Mucosa of rectum (tissue), 2 donors: Measurements from ENCODE around the gene CDYL.

Experiments
- H3K27ac ChIP-seq, 2 donors: one replicate each; pipeline ENCODE4 v1.7.0; 2013; ENCODE audit warnings: inconsistent platforms in 2 of 2, low read depth in 2 of 2, low read length in 2 of 2
- H3K27me3 ChIP-seq, 2 donors: one replicate each; pipeline ENCODE4 v1.7.0; 2013; ENCODE audit warnings: low read length in 2 of 2; ENCODE audit not compliant: control insufficient read depth in 2 of 2, insufficient read depth in 2 of 2
- H3K36me3 ChIP-seq, 2 donors: one replicate each; pipeline ENCODE4 v1.7.0; 2013; ENCODE audit warnings: low read length in 2 of 2; ENCODE audit not compliant: control insufficient read depth in 2 of 2, insufficient read depth in 2 of 2
- H3K4me1 ChIP-seq, 2 donors: one replicate each; pipeline ENCODE4 v1.7.0; 2013; ENCODE audit warnings: low read length in 2 of 2, mild to moderate bottlenecking in 1 of 2; ENCODE audit not compliant: control insufficient read depth in 2 of 2, insufficient read depth in 2 of 2
- H3K4me3 ChIP-seq, 2 donors: one replicate each; pipeline ENCODE4 v1.7.0; 2013; ENCODE audit warnings: low read length in 2 of 2
- H3K9ac ChIP-seq, 2 donors: one replicate each; pipeline ENCODE4 v1.7.0; 2013; ENCODE audit warnings: low read length in 2 of 2, low read depth in 1 of 2, mild to moderate bottlenecking in 1 of 2
- H3K9me3 ChIP-seq, 2 donors: one replicate each; pipeline ENCODE4 v1.7.0; 2013; ENCODE audit warnings: low read length in 2 of 2; ENCODE audit not compliant: control insufficient read depth in 2 of 2
- donor health status: healthy.
- donor health status: Normal muscosa, but diverticular disease.

Gene CDYL

GRCh38 chr6:4903751-4904370 lies 127.7 kb downstream of the CDYL start:
- peaks cover 25 to 40% of the 10 kb centered on the region in 2 donors for H3K4me1 ChIP-seq
- H3K4me3 ChIP-seq, result no peak overlapping the region
- no peak overlapping the region for H3K27ac ChIP-seq
- peaks cover 0 to 8% of the 10 kb centered on the region in 2 donors for H3K36me3 ChIP-seq
- no peaks in the 10 kb centered on the region for H3K27me3 ChIP-seq
- no peak overlapping the region for H3K9ac ChIP-seq
- H3K9me3 ChIP-seq, result no peaks in the 10 kb centered on the region

GRCh38 chr6:4904461-4905025 lies 128.3 kb downstream of the CDYL start:
- Histone ChIP-seq H3K27ac (no peak overlapping the region), H3K36me3 (peaks cover 0 to 8% of the 10 kb centered on the region in 2 donors), H3K4me3 (no peak overlapping the region)

GRCh38 chr6:4905826-4906225 lies 129.6 kb downstream of the CDYL start:
- no peaks in the 10 kb centered on the region for H3K9me3 ChIP-seq
- H3K4me1 ChIP-seq, result peaks cover 37 to 57% of the 10 kb centered on the region in 2 donors
- H3K9ac ChIP-seq, result peak overlapping the region in 1 of 2 donors; percentile 57
- H3K27ac ChIP-seq, result peak overlapping the region; percentile 78
- H3K27me3 ChIP-seq, result no peaks in the 10 kb centered on the region
- H3K36me3 ChIP-seq, result peaks cover 0 to 8% of the 10 kb centered on the region in 2 donors
- H3K4me3 ChIP-seq, result no peak overlapping the region

More at GRCh38 chr6:4904461-4905025, 128.3 kb downstream of the CDYL start:
- Histone ChIP-seq H3K4me1 (peaks cover 28 to 46% of the 10 kb centered on the region in 2 donors), H3K27me3 (no peaks in the 10 kb centered on the region), H3K9ac (no peak overlapping the region), H3K9me3 (no peaks in the 10 kb centered on the region)

- peak overlapping the region; percentile 78 for H3K27ac ChIP-seq
- H3K9me3 ChIP-seq, result no peaks in the 10 kb centered on the region
- peak overlapping the region; percentile 32 to 48 for H3K4me3 ChIP-seq
- H3K4me1 ChIP-seq, result peaks cover 39 to 57% of the 10 kb centered on the region in 2 donors
- peak overlapping the region in 1 of 2 donors; percentile 57 for H3K9ac ChIP-seq
- peaks cover 0 to 3% of the 10 kb centered on the region in 2 donors for H3K36me3 ChIP-seq
- no peaks in the 10 kb centered on the region for H3K27me3 ChIP-seq
Observed at GRCh38 chr6:4906293-4907276, 130.4 kb downstream of the CDYL start.

GRCh38 chr6:4907602-4908001 lies 131.4 kb downstream of the CDYL start:
- Histone ChIP-seq H3K27ac (no peak overlapping the region), H3K4me3 (no peak overlapping the region), H3K4me1 (peaks cover 39 to 57% of the 10 kb centered on the region in 2 donors), H3K36me3 (peaks cover 2% of the 10 kb centered on the region in 2 donors), H3K9me3 (no peaks in the 10 kb centered on the region), H3K27me3 (no peaks in the 10 kb centered on the region), H3K9ac (no peak overlapping the region)

GRCh38 chr6:4908062-4908461 lies 131.9 kb downstream of the CDYL start:
- no peak overlapping the region for H3K9ac ChIP-seq
- peaks cover 2% of the 10 kb centered on the region in 2 donors for H3K36me3 ChIP-seq
- no peaks in the 10 kb centered on the region for H3K9me3 ChIP-seq
- H3K27me3 ChIP-seq, result no peaks in the 10 kb centered on the region
- peaks cover 39 to 57% of the 10 kb centered on the region in 2 donors for H3K4me1 ChIP-seq
- no peak overlapping the region for H3K27ac ChIP-seq
- H3K4me3 ChIP-seq, result no peak overlapping the region

- Histone ChIP-seq H3K4me1 (peaks cover 42 to 63% of the 10 kb centered on the region in 2 donors), H3K27ac (peak overlapping the region; percentile 51 to 59)
Observed at GRCh38 chr6:4909063-4909706, 133.0 kb downstream of the CDYL start.

GRCh38 chr6:4910037-4910760 lies 134.0 kb downstream of the CDYL start:
- H3K4me3 ChIP-seq, result no peak overlapping the region
- no peaks in the 10 kb centered on the region for H3K27me3 ChIP-seq
- peaks cover 43 to 66% of the 10 kb centered on the region in 2 donors for H3K4me1 ChIP-seq
- no peaks in the 10 kb centered on the region for H3K9me3 ChIP-seq
- H3K36me3 ChIP-seq, result peaks cover 2 to 5% of the 10 kb centered on the region in 2 donors
- no peak overlapping the region for H3K9ac ChIP-seq
- H3K27ac ChIP-seq, result peak overlapping the region; percentile 51 to 59

More at GRCh38 chr6:4909063-4909706, 133.0 kb downstream of the CDYL start:
- no peak overlapping the region for H3K9ac ChIP-seq
- peaks cover 2% of the 10 kb centered on the region in 2 donors for H3K36me3 ChIP-seq
- no peaks in the 10 kb centered on the region for H3K27me3 ChIP-seq
- H3K9me3 ChIP-seq, result no peaks in the 10 kb centered on the region
- H3K4me3 ChIP-seq, result no peak overlapping the region

GRCh38 chr6:4912559-4912958 lies 136.4 kb downstream of the CDYL start:
- H3K36me3 ChIP-seq, result peaks cover 2 to 5% of the 10 kb centered on the region in 2 donors
- H3K9ac ChIP-seq, result no peak overlapping the region
- no peaks in the 10 kb centered on the region for H3K9me3 ChIP-seq
- H3K27ac ChIP-seq, result no peak overlapping the region
- no peak overlapping the region for H3K4me3 ChIP-seq
- H3K4me1 ChIP-seq, result peaks cover 29 to 43% of the 10 kb centered on the region in 2 donors
- no peaks in the 10 kb centered on the region for H3K27me3 ChIP-seq
